ENCODE results near the gene COLEC12.

Gene COLEC12

GRCh38 chr18:484749-485464 is 15.6 kb downstream of the COLEC12 start:
- intact Hi-C loops (cut with DNase I) = no loop called here
- no peak for DNase-seq

- DNase-seq = no peak
- intact Hi-C loops (cut with DNase I) = no loop called here
Measured at GRCh38 chr18:478681-479080, 21.8 kb downstream of the COLEC12 start.

GRCh38 chr18:477565-477964 is 22.9 kb downstream of the COLEC12 start:
- DNase-seq = no peak
- intact Hi-C loops (cut with DNase I) = no loop called here

GRCh38 chr18:476251-476664 is 24.2 kb downstream of the COLEC12 start:
- intact Hi-C loops (cut with DNase I) = no loop called here
- peak in 3 of 42 donors; percentile 13 to 48 (median 20) for DNase-seq

- no peak for DNase-seq
- intact Hi-C loops (cut with DNase I) = no loop called here
Measured at GRCh38 chr18:475202-476031, 25.1 kb downstream of the COLEC12 start.

GRCh38 chr18:474416-474815 is 26.1 kb downstream of the COLEC12 start:
- DNase-seq = no peak
- intact Hi-C loops (cut with DNase I) = no loop called here

GRCh38 chr18:473802-474201 is 26.7 kb downstream of the COLEC12 start:
- DNase-seq = no peak

GRCh38 chr18:471716-472115 is 28.8 kb downstream of the COLEC12 start:
- intact Hi-C loops (cut with DNase I) = no loop called here
- DNase-seq = no peak

More at GRCh38 chr18:473802-474201, 26.7 kb downstream of the COLEC12 start:
- intact Hi-C loops (cut with DNase I) = no loop called here

- intact Hi-C loops (cut with DNase I) = no loop called here
- DNase-seq = no peak
Measured at GRCh38 chr18:470661-471501, 29.6 kb downstream of the COLEC12 start.

GRCh38 chr18:468955-469790 is 31.3 kb downstream of the COLEC12 start:
- intact Hi-C loops (cut with DNase I) = loop anchor here (10.0 kb wide), 1 partner anchor 74 kb away; no protein-coding TSS in a partner anchor

GRCh38 chr18:463827-464541 is 36.5 kb downstream of the COLEC12 start:
- DNase-seq = no peak
- intact Hi-C loops (cut with DNase I) = loop anchor here (10.0 kb wide), 1 partner anchor 69 kb away; no protein-coding TSS in a partner anchor

More at GRCh38 chr18:468955-469790, 31.3 kb downstream of the COLEC12 start:
- DNase-seq = peak in 5 of 42 donors; percentile 11 to 44 (median 38)

- no peak for DNase-seq
- intact Hi-C loops (cut with DNase I) = loop anchor here (10.0 kb wide), 1 partner anchor 69 kb away; no protein-coding TSS in a partner anchor
Measured at GRCh38 chr18:463403-463802, 37.1 kb downstream of the COLEC12 start.

- intact Hi-C loops (cut with DNase I) = loop anchor here (10.0 kb wide), 1 partner anchor 67 kb away; no protein-coding TSS in a partner anchor
- no peak for DNase-seq
Measured at GRCh38 chr18:461762-462161, 38.7 kb downstream of the COLEC12 start.

GRCh38 chr18:460791-461190 is 39.7 kb downstream of the COLEC12 start:
- intact Hi-C loops (cut with DNase I) = loop anchor here (10.0 kb wide), 1 partner anchor 66 kb away; no protein-coding TSS in a partner anchor
- no peak for DNase-seq

GRCh38 chr18:459814-460593 is 40.5 kb downstream of the COLEC12 start:
- no peak for DNase-seq
- intact Hi-C loops (cut with DNase I) = loop anchor here (10.0 kb wide), 1 partner anchor 65 kb away; no protein-coding TSS in a partner anchor

GRCh38 chr18:457521-458412 is 42.7 kb downstream of the COLEC12 start:
- no peak for DNase-seq
- intact Hi-C loops (cut with DNase I) = no loop called here

Measured in head of caudate nucleus (tissue), 42 donors.